ENCODE results near the gene AP2A2. TPM values are rescaled to one million over a fixed set of nuclear protein-coding genes. Genes with fewer than 3 reads are reported as not detected.

The AP2A2 gene
- total RNA-seq, 1 experiment from 2014 or later, result 39.4 TPM

GRCh38 chr11:970319-970871 is 44.7 kb downstream of the AP2A2 start:
- Histone ChIP-seq H3K4me3 (no peak overlapping the region), H3F3A (ENCODE audit: insufficient read depth, low read depth) (no peaks in the 10 kb centered on the region; the same call in 1 of the 2 replicates), H3K36me3 (ENCODE audit: low read depth) (no peaks in the 10 kb centered on the region), H2AFZ (no peak overlapping the region), H3K79me2 (ENCODE audit: low read depth) (no peaks in the 10 kb centered on the region; the same call in 1 of the 2 replicates), H3K4me2 (no peak overlapping the region), H3K4me1 (replicated peaks; ENCODE audit: insufficient read depth) (no peaks in the 10 kb centered on the region), H3K27ac (no peak overlapping the region), H3K9me3 (ENCODE audit: insufficient read depth, low read depth) (no peaks in the 10 kb centered on the region), H3K9me2 (ENCODE audit: insufficient read depth) (no peaks in the 10 kb centered on the region), H3K27me3 (ENCODE audit: insufficient read depth, low read depth) (no peaks in the 10 kb centered on the region), H4K20me1 (ENCODE audit: insufficient read depth) (no peaks in the 10 kb centered on the region)
- no peak for TF ChIP-seq CTCF (conservative IDR thresholded peaks at IDR 0.05)
- TF ChIP-seq EZH2 (IDR thresholded peaks at IDR 0.05; ENCODE audit: low read depth), result no peak
- intact Hi-C loops (cut with micrococcal nuclease; ENCODE audit: unreplicated experiment), result no loop called here
- POLR2A ChIA-PET (ENCODE audit: unreplicated experiment), result no interaction called here
- CTCF ChIA-PET, result no interaction called here
- DNase-seq, result no peak
- no TSS peak for BruUV-seq (replicated peaks)

- TF ChIP-seq EZH2 (IDR thresholded peaks at IDR 0.05; ENCODE audit: low read depth), result no peak
- no peak for TF ChIP-seq CTCF (conservative IDR thresholded peaks at IDR 0.05)
- DNase-seq, result no peak
- H2AFZ ChIP-seq, result no peak overlapping the region
- H3K4me2 ChIP-seq, result no peak overlapping the region
- H3K9me3 ChIP-seq (ENCODE audit: insufficient read depth, low read depth), result no peaks in the 10 kb centered on the region
- H3K36me3 ChIP-seq (ENCODE audit: low read depth), result no peaks in the 10 kb centered on the region
- no peaks in the 10 kb centered on the region; the same call in 1 of the 2 replicates for H3K79me2 ChIP-seq (ENCODE audit: low read depth)
- no peaks in the 10 kb centered on the region for H3K27me3 ChIP-seq (ENCODE audit: insufficient read depth, low read depth)
- H3F3A ChIP-seq (ENCODE audit: insufficient read depth, low read depth), result no peaks in the 10 kb centered on the region; the same call in 1 of the 2 replicates
- intact Hi-C loops (cut with micrococcal nuclease; ENCODE audit: unreplicated experiment), result no loop called here
- no peaks in the 10 kb centered on the region for H3K4me1 ChIP-seq (replicated peaks; ENCODE audit: insufficient read depth)
- H3K9me2 ChIP-seq (ENCODE audit: insufficient read depth), result no peaks in the 10 kb centered on the region
- H4K20me1 ChIP-seq (ENCODE audit: insufficient read depth), result no peaks in the 10 kb centered on the region
- no peak overlapping the region for H3K27ac ChIP-seq
- CTCF ChIA-PET, result no interaction called here
- BruUV-seq (replicated peaks), result no TSS peak
- POLR2A ChIA-PET (ENCODE audit: unreplicated experiment), result no interaction called here
- H3K4me3 ChIP-seq, result no peak overlapping the region
Observed at GRCh38 chr11:971092-971690, 45.5 kb downstream of the AP2A2 start.

DNA sequence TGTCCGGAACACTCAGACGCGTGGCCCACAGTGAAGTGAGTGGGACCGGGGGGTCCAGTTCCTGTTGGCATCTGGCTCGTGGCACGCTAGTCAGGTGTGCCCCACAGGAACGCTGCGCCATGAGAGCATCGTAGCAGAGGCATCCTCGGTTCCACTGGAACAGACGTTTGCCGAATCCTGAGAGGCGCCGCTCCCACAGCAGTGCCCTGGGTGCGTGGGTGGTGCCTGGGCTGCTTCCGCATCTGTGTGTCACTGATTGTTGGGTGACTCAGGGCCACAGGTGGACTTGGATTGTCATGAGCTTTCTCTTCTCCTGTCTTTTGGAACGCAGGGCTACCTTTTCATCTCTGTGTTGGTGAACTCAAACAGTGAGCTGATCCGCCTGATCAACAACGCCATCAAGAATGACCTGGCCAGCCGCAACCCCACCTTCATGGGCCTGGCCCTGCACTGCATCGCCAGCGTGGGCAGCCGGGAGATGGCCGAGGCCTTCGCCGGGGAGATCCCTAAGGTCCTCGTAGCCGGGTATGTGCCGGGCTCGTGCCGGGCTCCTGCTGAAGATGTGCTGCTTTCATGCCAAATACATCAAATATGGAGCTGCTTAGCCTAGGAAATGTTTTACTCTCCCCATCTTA is 46.2 kb downstream of the AP2A2 start:
- intact Hi-C loops (cut with micrococcal nuclease; ENCODE audit: unreplicated experiment), result no loop called here
- TF ChIP-seq CTCF (conservative IDR thresholded peaks at IDR 0.05), result no peak
- no peak for TF ChIP-seq EZH2 (IDR thresholded peaks at IDR 0.05; ENCODE audit: low read depth)

More for the DNA sequence above, 46.2 kb downstream of the AP2A2 start:
- H2AFZ ChIP-seq, result no peak overlapping the region
- no peaks in the 10 kb centered on the region for H3K27me3 ChIP-seq (ENCODE audit: insufficient read depth, low read depth)
- H3K9me3 ChIP-seq (ENCODE audit: insufficient read depth, low read depth), result no peaks in the 10 kb centered on the region
- no peaks in the 10 kb centered on the region for H3K4me1 ChIP-seq (replicated peaks; ENCODE audit: insufficient read depth)
- H3K27ac ChIP-seq, result no peak overlapping the region
- no peaks in the 10 kb centered on the region; the same call in 1 of the 2 replicates for H3K79me2 ChIP-seq (ENCODE audit: low read depth)
- no peaks in the 10 kb centered on the region; the same call in 1 of the 2 replicates for H3F3A ChIP-seq (ENCODE audit: insufficient read depth, low read depth)
- no peak for DNase-seq
- no peak overlapping the region for H3K4me2 ChIP-seq
- H3K36me3 ChIP-seq (ENCODE audit: low read depth), result no peaks in the 10 kb centered on the region
- no peaks in the 10 kb centered on the region for H4K20me1 ChIP-seq (ENCODE audit: insufficient read depth)
- CTCF ChIA-PET, result no interaction called here
- no peak overlapping the region for H3K4me3 ChIP-seq
- no peaks in the 10 kb centered on the region for H3K9me2 ChIP-seq (ENCODE audit: insufficient read depth)
- POLR2A ChIA-PET (ENCODE audit: unreplicated experiment), result no interaction called here
- no TSS peak for BruUV-seq (replicated peaks)

Data from PC-9 (cell line).